K562 (cell line): ENCODE measurements around the gene PAQR8. TPM values are rescaled to one million over a fixed set of nuclear protein-coding genes. Genes with fewer than 3 reads are reported as not detected.

ENCODE experiments used
- KDM1A ChIP-seq, 2 experiments: fragments of 450-650 bp; IDR thresholded peaks; 2 replicates each; pipeline ENCODE4 v1.6.1; 2016; ENCODE audit warnings: mild to moderate bottlenecking in 2 of 2
- KDM5B ChIP-seq: fragments of 200-600 bp; sonication (generic); IDR thresholded peaks from 2 replicates; pipeline ENCODE4 v1.6.1; 2012; ENCODE audit warnings: low read depth, mild to moderate bottlenecking, moderate library complexity, low read length, control low read depth, inconsistent platforms; ENCODE audit not compliant: insufficient replicate concordance
- MAZ ChIP-seq, 2 experiments: fragments of 450-650 bp in 1 of 2; sonication (generic) in 1 of 2; formaldehyde crosslinking; IDR thresholded peaks in 1 of 2; conservative IDR thresholded peaks in 1 of 2; 2 replicates each; pipeline versions ENCODE4 v1.4.0 to v1.5.0; 2020; ENCODE audit warnings: mild to moderate bottlenecking in 1 of 2, missing genetic modification reagents in 1 of 2
- MIER1 ChIP-seq: fragments of 450-650 bp; IDR thresholded peaks from 2 replicates; pipeline ENCODE4 v1.6.1; 2016; ENCODE audit warnings: antibody characterized with exemption, mild to moderate bottlenecking, low read depth
- RBM25 ChIP-seq: fragments of 200-400 bp; formaldehyde crosslinking; IDR thresholded peaks from 2 replicates; pipeline ENCODE4 v1.6.1; 2018; ENCODE audit warnings: low read length, low read depth, moderate library complexity; ENCODE audit not compliant: severe bottlenecking
- SREBF1 ChIP-seq: fragments of 150-350 bp; IDR thresholded peaks from 2 replicates; pipeline ENCODE4 v1.6.1; 2014; ENCODE audit warnings: antibody characterized with exemption, low read depth, low read length, borderline replicate concordance
- TSC22D4 ChIP-seq: fragments of 450-650 bp; IDR thresholded peaks from 2 replicates; pipeline ENCODE4 v1.6.1; 2016; ENCODE audit warnings: missing genetic modification characterization, missing biosample characterization, control low read depth
- ZNF583 ChIP-seq: fragments of 250-450 bp; sonication (Bioruptor Pico); IDR thresholded peaks from 2 replicates; pipeline ENCODE4 v1.4.0; 2020
- polyA plus RNA-seq, 8 experiments: library from polyadenylated mRNA; depleted of rRNA in 4 of 8; stranded (reverse) in 5 of 8; unstranded in 3 of 8; fragments of >200 nt; fragmentation: Nextera tagmentation in 2 of 8; fragmentation: Illumina TruSeq in 1 of 8; extraction: Ambion mirVana in 2 of 8; extraction: Trizol in 1 of 8; gene quantifications; 2 replicates each; pipeline versions ENCODE4 v1.2.1 to v1.2.3, GENCODE V29; 2011 to 2014; ENCODE audit warnings: inconsistent platforms in 1 of 8, missing spikeins in 1 of 8
- total RNA-seq, 7 experiments: library from RNA; depleted of rRNA in 6 of 7; stranded (reverse); fragments of >200 nt in 6 of 7; fragmentation: Illumina TruSeq in 2 of 7; extraction: Trizol in 2 of 7; gene quantifications; 2 replicates each; pipeline versions ENCODE4 v1.2.1 to v1.2.3, GENCODE V29; 2011 to 2021; ENCODE audit warnings: low replicate concordance in 1 of 7
- TF ChIP-seq, protein P1 (sequence below): fragments of 450-650 bp; IDR thresholded peaks from 2 replicates; pipeline ENCODE4 v1.6.1; 2017; ENCODE audit warnings: antibody characterized with exemption, mild to moderate bottlenecking
- TF ChIP-seq, protein P2 (sequence below), 2 experiments: fragments of 450-650 bp; formaldehyde crosslinking in 1 of 2; IDR thresholded peaks; 2 replicates each; pipeline versions ENCODE4 v1.4.0 to v1.6.1; 2014 to 2020; ENCODE audit warnings: mild to moderate bottlenecking in 2 of 2, borderline replicate concordance in 1 of 2, low read depth in 1 of 2
- TF ChIP-seq, protein P3 (sequence below): IDR thresholded peaks from 2 replicates; pipeline ENCODE4 v1.6.1; 2011; ENCODE audit warnings: borderline replicate concordance, low read depth, mild to moderate bottlenecking, moderate library complexity, low read length; ENCODE audit not compliant: insufficient read depth, poor library complexity, severe bottlenecking

The PAQR8 gene
- total and polyA plus RNA-seq, 9 of the 15 experiments (the other 6 are each of a cell fraction or from before 2014, with no cell fraction given) = 1.4 to 10.2 (median 3.5) TPM

DNA sequence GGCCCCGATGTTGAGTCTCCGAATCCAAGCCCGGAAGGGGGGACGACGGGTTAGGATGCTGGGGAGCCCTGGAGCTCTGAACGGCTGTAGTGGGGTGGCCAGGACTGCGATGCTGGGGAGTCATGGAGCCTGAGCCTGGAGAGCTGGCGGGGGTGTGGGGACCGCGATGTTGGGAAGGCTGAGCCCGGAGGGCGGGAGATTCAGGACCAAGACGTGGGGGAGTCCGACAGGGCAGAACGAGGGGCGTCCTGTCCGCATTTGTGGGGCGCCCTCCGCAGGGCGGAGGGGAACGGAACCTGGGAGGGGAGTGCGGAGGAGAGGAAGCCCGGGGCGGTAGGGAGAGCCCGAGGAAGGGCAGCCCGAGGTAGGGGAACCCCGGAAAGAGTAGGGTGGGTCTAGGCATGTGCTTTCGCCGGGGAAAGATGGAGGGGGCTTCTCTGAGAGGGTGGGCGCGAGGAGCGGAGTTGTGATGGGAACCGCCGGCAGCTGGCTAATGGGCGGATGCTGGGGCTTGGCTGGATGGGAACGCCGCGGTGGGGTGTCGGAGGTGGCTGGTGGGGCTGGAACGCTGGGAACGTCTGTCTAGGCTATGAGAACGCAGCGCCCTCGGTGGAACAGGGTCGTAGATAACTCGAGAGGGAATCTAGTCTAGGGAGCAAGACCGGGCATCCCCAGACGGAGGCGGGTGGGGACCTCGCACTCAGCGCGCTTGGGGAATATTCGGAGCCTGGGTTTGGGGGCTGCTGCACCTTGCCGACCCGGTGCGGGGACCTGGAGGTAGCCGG, 684 bp downstream of the PAQR8 start (continued):
- TF ChIP-seq, protein P1, sequence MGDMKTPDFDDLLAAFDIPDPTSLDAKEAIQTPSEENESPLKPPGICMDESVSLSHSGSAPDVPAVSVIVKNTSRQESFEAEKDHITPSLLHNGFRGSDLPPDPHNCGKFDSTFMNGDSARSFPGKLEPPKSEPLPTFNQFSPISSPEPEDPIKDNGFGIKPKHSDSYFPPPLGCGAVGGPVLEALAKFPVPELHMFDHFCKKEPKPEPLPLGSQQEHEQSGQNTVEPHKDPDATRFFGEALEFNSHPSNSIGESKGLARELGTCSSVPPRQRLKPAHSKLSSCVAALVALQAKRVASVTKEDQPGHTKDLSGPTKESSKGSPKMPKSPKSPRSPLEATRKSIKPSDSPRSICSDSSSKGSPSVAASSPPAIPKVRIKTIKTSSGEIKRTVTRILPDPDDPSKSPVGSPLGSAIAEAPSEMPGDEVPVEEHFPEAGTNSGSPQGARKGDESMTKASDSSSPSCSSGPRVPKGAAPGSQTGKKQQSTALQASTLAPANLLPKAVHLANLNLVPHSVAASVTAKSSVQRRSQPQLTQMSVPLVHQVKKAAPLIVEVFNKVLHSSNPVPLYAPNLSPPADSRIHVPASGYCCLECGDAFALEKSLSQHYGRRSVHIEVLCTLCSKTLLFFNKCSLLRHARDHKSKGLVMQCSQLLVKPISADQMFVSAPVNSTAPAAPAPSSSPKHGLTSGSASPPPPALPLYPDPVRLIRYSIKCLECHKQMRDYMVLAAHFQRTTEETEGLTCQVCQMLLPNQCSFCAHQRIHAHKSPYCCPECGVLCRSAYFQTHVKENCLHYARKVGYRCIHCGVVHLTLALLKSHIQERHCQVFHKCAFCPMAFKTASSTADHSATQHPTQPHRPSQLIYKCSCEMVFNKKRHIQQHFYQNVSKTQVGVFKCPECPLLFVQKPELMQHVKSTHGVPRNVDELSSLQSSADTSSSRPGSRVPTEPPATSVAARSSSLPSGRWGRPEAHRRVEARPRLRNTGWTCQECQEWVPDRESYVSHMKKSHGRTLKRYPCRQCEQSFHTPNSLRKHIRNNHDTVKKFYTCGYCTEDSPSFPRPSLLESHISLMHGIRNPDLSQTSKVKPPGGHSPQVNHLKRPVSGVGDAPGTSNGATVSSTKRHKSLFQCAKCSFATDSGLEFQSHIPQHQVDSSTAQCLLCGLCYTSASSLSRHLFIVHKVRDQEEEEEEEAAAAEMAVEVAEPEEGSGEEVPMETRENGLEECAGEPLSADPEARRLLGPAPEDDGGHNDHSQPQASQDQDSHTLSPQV = no peak
- TF ChIP-seq KDM1A (IDR thresholded peaks at IDR 0.05) (no peak), KDM5B (peak; percentile 25), SREBF1 (no peak), MIER1 (peak; percentile 23; the same call in 1 of the 2 replicates), RBM25 (no peak), ZNF583 (CRISPR knock-in tag) (no peak), TSC22D4 (no peak), MAZ (CRISPR knock-in tag; conservative IDR thresholded peaks at IDR 0.05 in 1 of 2, IDR thresholded peaks at IDR 0.05 in 1 of 2) (peak in 1 of 2 experiments; percentile 22; a peak in 1 of 4 replicates)
- TF ChIP-seq, protein P2, sequence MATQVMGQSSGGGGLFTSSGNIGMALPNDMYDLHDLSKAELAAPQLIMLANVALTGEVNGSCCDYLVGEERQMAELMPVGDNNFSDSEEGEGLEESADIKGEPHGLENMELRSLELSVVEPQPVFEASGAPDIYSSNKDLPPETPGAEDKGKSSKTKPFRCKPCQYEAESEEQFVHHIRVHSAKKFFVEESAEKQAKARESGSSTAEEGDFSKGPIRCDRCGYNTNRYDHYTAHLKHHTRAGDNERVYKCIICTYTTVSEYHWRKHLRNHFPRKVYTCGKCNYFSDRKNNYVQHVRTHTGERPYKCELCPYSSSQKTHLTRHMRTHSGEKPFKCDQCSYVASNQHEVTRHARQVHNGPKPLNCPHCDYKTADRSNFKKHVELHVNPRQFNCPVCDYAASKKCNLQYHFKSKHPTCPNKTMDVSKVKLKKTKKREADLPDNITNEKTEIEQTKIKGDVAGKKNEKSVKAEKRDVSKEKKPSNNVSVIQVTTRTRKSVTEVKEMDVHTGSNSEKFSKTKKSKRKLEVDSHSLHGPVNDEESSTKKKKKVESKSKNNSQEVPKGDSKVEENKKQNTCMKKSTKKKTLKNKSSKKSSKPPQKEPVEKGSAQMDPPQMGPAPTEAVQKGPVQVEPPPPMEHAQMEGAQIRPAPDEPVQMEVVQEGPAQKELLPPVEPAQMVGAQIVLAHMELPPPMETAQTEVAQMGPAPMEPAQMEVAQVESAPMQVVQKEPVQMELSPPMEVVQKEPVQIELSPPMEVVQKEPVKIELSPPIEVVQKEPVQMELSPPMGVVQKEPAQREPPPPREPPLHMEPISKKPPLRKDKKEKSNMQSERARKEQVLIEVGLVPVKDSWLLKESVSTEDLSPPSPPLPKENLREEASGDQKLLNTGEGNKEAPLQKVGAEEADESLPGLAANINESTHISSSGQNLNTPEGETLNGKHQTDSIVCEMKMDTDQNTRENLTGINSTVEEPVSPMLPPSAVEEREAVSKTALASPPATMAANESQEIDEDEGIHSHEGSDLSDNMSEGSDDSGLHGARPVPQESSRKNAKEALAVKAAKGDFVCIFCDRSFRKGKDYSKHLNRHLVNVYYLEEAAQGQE (IDR thresholded peaks at IDR 0.05; ENCODE audit: borderline replicate concordance) = no peak
- TF ChIP-seq, protein P2 (CRISPR knock-in tag; IDR thresholded peaks at IDR 0.05; ENCODE audit: low read depth) = no peak
- TF ChIP-seq, protein P3, sequence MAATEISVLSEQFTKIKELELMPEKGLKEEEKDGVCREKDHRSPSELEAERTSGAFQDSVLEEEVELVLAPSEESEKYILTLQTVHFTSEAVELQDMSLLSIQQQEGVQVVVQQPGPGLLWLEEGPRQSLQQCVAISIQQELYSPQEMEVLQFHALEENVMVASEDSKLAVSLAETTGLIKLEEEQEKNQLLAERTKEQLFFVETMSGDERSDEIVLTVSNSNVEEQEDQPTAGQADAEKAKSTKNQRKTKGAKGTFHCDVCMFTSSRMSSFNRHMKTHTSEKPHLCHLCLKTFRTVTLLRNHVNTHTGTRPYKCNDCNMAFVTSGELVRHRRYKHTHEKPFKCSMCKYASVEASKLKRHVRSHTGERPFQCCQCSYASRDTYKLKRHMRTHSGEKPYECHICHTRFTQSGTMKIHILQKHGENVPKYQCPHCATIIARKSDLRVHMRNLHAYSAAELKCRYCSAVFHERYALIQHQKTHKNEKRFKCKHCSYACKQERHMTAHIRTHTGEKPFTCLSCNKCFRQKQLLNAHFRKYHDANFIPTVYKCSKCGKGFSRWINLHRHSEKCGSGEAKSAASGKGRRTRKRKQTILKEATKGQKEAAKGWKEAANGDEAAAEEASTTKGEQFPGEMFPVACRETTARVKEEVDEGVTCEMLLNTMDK = peak; percentile 10
